ENCODE data around the gene BDKRB2.

Gene BDKRB2

DNA sequence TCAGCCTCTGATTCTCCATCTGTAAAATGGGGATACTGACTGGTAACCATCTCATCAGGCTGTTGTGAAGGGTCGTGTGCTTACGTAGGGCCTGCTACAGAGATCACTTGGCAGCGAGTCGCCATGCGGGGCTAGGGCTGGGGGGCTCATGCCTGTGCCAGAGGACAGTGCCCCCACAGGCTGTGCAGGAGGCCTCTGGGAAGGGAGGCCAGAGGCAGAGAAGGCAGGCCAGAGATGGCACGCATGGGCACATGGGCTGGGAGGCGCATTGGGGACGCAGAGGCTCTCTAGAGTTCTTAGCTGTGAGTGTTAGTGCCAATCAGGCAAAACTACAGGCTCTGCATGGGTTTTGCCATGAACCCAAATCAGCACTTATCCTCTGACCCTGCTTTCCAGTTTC lies 3.5 kb upstream of the BDKRB2 start:
- DNase-seq: no peak

DNA sequence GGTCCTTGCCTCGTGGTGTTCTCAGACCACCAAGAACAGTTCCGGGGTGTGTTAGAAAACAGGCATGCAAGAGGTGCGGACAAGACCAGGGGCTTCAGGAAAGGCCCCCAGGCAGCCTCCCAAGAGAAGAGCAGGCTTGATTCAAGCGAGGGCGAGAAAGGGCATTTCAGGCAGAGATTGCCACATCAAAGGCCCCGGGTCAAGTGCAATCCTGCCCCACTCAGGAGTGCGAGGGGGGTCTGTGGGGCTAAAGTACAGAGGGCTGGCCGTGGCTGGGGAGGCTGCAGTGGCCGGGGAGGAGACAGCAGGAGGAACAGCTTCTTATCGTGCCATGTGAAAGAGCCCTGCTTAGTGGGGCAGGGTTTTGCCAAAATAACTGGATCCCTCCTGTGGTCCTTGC lies 2.7 kb upstream of the BDKRB2 start:
- no peak for DNase-seq

DNA sequence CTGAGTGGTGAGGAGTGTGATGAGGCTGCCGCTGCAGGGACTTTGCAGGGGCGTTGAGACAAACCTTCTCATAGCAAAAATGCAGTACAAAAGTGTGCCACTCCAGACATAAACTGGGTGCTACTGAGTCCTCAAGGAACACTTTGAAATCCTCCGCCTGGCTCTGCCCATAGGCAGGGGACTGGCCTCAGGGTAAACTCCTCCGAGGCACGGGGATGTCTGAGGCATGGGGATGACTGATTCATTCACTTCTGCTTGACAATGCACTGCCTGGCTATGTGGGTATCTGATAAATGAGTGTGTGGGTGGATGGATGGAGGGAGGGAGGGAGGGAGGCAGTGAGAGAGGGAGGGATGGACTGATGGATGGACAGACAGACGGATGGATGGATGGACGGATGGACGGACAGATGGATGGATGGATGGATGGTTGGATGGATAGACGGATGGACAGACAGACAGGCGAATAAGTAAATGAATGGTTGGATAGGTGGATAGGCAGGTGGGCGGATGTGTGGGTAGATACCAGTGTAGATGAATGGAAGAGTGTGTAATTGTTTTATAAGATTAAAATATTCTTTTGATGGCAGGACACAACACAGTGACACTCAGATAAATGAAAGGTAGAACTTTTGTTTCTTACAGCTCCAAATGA lies 2.1 kb upstream of the BDKRB2 start:
- no peak for DNase-seq

DNA sequence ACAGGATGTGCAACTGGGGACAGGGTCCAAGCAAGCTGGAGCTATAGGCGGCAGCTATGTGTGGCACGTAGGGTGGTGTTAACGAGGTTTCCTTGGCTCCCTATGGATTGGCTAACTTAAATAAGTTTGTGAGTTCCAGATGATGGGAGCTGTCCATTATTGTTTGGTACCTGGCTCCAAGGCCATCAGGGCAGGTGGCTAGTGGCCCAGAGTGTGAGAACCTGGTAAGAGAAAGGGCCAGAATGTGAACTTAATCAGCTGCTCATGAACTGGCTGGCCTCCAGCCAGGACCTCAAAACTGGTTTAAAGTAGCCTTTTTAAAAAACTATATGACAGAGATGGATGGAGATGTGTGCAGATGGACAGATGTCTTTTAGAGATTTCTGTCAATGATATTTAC lies 1.5 kb upstream of the BDKRB2 start:
- no peak for DNase-seq

DNA sequence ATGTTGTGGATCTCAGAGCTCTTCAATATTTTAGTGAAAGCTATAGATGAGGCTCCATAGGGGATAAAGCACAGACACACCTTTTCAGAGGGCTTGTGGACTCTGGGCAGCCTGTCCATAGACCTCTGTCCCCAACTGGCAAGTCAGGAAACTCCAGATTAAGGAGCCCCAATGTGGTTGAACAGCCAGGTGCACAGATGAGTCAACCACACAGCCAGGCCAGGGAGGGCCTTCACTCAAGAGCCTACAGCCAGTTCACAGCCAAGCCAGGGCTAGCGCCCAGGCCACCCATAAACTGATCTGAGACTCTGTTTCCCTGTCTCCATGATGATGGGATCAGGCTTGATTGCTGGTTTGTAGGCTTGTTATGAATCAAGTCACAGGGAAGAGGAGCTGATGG lies 1.0 kb upstream of the BDKRB2 start:
- no peak for DNase-seq

DNA sequence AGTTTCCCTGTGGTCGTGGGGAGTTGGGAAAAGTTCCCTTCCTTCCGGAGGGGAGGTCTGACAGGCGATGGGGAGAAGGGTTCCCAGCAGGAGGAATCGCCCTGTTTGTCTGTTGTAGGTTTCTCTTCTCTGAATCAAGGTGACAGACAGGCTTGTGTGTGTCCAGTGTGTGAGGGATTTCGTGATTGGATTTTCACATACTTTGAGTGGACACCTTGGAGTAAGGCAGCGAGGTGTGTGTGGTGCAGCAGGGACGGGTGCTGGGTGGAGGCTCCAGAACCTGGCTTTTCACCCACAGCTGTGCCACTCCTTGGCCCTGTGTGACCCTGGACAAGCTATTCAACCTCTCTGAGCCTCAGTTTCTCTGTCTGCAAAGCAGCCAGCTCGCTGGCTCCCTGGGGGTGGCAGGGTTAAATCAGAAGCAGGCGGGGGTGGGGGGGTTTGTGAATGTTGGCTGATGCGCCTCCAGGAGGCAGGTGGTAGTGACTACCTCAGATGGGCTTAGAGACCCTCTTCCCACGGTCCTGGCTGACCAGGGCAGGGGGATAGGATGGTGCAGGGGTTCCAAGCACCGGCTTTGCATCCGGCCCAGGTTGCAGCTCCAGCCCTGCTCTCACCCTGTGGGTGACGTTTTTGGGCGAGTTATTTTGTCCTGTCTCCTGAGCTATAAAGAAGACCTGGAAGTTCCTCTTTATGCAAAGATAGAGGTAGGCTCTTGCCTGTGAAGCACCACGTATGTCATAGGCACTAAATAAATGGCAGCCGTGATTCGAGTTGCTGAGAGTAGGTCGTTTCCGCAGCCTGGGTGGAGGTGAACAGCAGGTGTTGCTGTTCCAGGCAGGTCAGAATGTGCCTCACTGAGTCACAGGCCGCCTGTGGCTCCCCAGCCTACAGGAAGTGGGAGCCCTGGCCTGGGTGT lies 679 bp downstream of the BDKRB2 start:
- DNase-seq: no peak

DNA sequence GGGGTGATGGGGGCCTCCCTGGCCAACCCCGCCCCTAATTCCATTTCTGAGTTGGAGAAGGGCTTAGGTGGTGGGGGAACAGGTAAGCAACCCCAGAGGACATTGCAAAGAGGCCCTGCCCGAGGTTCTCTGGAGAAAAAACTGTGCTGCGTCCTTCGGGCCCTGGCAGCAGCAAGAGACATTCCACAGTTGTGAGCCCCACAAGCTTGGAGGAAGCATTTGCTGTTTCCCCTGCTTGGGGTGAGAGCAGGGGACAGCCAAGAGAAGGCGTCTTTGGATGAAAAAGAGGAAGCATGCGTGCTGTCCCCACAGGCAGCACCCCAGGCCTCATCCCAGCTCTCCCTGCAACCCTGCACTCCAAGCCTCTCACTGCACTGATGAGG lies 1.3 kb downstream of the BDKRB2 start:
- DNase-seq: no peak

DNA sequence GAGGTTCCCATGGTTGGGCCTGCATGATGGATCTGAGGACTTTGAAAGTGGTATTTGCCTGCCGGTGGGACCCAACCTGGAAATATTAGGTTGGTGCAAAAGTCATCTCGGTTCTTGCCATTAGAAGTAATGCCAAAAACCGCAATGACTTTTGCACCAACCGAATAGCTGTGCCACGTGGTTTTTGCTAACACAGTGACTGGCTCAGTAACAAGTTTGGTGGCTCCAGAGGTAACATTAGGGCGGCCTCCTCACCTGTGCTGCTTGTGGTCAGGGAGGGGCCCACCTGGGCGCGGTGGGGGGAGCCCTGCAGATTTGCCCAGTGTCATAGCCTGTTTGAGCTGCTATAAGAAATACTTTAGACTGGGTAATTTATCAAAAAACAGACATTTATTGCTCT lies 1.8 kb downstream of the BDKRB2 start:
- DNase-seq: no peak

DNA sequence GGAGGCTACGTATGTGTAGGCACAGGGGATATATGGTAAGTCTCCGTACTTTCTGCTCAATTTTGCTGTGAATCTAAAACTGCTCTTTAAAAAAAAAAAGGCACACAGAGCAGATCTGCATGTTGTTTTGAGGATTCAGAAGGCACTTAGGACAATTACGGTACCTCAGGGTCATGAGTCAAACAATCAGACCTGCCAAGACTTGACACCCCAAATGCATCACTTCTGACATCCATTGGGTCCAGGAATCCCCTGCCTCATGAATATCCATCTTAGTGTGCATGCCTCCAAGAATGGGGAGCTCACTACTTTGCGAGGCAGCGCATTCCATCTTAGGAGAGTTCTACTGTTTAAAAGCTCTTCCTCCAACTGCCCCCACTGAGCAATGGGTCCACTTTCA lies 3.0 kb downstream of the BDKRB2 start:
- DNase-seq: no peak

DNA sequence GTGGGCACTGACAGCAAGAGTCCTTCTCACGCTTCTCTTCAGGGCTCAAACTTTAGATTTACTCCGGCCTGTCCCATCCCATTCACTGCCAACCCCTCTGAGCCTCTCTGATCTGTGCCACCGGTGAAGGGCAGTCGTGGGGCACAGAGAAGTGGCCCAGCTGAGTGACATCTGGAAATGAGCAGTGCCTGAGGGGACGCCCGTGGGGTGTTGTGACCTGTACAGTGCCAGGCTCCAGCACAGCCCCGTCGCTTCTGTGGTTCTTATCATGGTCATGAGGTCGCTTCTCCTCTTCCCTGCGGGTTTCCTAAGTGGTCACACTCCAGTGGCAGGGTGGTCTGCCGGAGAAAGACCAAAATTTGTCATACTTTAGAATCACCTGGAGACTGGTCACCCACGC lies 4.1 kb downstream of the BDKRB2 start:
- no peak for DNase-seq

DNA sequence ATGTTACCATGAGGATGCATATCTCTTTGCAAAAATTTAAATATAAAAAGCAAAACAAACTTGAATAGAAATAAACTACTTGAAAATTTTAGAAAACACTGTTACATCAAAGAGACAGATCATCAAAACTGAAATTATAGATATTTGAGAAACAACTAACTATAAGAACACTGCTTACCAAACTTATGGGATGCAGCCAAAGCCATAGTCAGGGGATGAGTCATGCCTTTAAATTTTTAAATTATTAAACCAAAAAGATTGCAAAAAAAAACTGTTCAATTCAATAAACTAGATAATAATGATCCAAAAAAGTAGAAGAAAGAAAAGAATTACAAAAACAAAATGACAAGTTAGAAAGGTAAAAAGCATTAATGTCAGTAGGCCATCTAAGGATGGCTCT lies 7.5 kb downstream of the BDKRB2 start:
- DNase-seq: no peak

DNA sequence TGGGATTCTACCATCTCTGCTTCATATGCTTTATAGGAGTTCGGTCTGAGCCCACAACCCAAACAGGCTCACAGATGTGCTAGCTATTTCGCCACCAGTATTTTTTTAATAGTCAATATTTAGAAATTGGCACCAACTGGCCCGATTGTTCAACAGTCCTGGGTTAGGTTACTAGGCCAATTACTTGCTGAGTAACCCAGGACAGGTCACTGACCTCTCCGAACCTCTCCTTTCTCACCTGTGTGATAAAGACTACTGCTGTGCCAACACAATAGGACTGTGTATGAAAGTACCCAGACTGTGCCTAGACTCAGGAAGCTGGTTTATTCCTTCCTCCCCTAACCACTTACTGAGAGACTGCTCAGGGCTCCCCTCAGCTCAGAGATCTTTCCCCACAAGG lies 8.3 kb downstream of the BDKRB2 start:
- DNase-seq: no peak

DNA sequence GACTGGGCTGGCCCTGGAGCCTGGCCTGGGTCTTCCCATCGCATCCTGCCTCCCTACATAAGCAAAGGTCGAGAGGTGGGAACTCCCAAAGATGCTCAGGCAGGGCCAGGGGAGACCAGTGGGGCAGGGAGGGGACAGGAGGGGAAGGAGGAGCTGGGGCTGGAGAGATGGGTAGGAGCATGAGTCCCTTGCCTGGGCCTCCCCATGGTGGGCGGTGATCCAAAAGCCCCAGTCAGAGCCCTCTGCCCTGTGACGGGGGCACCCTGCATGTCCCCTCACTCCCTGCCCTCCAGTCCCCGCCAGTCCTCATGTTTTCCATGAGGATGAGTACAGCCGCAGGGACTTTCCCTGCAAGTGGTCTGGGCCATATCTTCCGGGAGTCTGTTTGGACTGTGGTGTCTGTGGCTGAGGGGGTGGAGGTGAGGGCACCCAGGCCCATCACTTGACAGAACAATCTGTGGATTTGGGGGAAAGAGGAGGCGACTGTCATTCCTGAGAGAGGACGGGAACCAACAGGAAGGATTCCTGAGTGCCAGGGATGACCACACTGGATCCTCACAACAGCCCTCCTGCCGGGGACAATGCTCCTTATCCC lies 9.3 kb downstream of the BDKRB2 start:
- no peak for DNase-seq

DNA sequence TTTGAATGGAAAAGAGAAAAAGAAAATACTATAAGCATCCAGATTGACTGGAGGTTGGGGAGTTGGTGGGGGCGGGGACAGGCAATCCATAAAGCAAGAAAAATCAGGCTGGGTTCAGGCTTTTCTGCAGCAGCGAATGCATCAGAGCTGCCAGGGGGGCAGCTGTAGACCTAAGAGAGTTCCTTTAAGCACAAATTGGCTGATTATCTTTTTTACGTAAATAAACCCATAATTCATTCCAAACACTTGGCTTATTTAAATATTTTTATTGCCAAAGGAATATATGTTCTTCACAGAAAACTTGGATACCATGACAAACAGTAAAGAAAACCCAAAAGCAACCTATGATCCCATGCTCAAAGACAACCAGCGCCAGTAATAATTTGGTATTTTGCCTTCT lies 10.2 kb downstream of the BDKRB2 start:
- DNase-seq: no peak

DNA sequence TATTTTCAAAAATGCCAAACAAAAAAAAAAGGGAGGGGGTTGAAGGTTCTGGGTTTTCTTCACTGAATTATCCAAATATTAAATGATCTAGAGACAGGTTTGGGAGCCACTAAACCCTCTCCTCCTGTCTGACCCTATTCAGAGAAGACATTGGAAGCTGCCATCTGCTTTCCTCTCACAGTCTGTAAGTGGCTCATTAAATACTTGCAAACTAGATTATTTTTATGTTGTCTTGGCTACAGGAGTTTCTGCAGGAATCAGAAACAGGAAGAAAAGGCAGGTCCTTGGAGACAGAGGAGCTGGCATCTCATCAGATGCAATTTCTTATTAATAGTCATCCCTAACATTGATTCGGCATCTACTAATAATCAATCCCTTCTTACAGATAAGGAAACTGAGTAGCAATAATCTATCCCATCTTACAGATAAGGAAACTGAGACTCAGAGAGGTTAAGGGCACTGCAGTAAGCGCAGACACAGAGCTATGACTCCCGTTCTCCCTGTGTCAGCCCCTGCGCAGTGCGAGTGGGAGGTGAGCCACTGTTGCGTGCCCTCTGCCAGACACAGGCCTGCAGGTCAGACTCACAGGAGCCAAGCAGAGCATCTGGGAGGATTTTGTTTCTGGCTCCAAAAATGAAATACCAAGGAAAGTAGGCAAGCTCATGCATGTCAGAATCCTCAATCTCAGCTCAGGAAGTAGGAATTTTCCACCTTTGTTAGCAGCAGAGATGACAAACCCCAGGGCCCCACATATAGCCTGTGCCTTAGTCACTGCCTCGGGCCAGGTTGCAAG lies 11.0 kb downstream of the BDKRB2 start:
- no peak for DNase-seq

DNA sequence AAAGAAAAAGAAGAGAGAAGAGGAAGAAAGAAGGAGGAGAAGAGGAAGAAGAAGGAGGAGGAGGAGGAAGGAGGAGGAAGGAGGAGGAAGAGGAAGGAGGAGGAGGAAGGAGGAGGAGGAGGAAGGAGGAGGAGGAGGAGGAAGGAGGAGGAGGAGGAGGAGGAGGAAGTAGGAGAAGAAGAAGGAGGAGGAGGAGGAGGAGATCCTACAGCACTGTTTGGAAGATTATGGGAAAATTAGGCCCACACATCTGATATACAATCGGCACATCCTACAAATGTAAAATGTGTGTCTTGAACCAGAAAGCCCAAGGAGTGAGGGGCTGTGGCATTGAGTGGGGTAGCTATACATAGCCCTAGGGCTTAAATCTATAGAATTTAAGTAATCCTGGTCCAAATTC lies 12.0 kb downstream of the BDKRB2 start:
- DNase-seq: no peak

DNA sequence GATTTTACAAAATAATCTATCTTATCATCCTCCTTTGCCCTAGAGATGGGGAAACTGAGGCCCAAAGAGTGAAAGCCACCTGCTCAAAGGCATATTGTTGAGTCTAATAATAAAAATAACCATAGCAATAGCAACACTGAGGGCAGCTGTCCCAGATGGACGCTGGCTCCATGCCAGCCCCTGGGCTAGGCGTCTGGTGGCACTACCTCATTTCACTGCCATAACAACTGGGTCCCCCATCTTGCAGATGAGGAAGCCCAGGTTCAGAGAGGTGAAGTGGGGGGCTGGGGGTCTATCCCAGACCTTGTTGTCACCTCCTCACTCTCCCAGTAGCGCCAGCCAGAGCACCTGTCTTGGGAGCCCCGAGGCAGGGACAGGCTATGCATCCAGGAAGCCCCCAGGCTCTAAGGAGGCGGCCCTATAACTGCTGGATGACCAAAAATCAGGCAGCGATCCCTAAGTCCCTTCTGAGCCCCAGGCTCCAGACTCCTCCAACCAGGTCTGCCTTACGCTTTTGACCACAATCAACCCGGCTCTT lies 12.8 kb downstream of the BDKRB2 start:
- no peak for DNase-seq

DNA sequence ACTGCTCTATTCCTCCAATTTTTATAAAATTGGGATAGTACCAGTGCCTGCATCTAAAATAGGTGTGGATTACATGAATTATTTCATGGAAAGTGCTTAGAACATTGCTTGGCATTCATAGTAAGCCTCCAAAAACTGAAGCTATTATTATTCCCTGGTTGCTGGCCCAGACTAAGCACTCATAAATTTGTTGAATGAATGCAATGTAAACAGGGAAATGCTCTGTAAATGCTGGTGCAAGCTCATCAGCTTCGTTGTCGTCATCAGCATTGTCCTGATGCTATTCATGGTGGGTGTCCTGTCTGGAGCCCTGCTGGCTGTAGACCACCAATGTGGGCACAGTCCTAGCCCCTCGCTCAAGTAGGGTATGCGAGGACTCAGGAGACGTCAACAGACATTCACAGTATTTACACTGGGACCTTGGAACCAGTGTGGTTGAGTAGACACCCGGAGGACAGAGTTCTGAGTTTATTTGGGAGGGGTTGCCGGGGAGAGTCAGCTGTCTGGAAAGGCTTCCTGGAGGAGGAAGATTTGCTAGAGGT lies 16.5 kb downstream of the BDKRB2 start:
- no peak for DNase-seq

DNA sequence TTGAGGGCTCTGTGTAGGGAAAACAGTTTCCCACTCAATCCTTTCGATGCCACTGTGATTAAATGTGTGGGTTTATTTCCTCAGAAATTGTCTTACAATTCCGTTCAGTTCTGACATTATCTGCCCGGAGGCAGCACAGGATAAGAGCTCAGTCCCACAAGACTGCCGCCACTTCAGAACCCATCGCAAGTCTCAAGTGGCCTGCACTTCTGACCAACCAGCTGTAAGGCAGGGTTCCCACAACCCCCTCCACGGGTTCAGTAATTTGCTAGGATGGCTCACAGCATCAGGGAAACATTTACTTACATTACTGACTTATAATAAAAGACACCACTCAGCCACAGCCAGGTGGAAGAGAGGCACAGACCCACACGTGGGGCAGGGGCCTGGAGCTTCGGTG lies 17.2 kb downstream of the BDKRB2 start:
- no peak for DNase-seq

DNA sequence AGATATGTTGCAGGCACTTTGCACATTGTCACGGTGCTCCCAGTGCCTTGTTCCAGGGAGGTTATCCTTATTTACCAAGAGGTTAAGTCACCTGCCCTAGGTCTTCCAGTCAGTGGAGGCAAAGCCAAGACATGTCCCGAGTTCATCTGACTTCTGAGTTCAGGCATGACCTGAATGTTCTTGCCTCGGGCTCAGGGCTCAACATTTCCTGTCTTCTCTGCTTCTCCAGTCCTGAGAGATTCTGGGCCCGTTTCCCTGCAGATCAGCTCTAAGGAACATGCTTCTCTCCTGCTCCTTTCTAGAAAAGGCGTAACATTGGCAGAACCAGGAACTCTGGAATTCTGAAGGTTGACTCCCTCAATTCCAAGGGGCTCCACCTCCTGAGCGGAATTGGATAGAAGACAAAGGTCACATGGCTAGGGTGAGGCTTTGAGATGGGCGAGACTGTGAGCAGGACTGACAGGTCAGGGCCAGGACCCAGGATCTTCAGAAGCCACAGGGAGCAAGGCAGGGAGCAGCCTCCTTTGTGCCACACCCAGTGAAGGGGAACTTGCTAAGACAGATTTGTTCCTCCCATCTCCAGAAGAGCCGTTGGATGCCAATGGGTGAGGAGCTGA lies 19.9 kb downstream of the BDKRB2 start:
- no peak for DNase-seq

DNA sequence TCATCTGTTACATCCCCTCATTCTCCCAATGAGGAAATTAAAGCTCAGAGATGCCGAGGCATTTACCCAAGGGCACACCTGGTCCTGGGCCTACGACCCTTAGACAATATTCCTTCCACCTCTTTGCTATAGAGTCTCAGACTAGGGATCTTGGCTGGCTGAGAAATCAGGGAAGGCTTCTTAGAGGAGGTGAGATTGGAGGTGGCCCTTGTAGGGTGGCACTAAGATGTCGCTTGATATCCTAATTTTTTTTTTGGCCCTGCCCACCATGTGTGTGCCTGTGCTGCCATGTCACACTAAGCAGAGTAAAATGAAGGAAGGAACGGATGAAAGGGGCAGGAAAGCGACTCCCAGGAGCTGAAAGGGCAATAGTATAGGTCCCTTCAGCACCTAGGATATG lies 20.6 kb downstream of the BDKRB2 start:
- DNase-seq: no peak

DNA sequence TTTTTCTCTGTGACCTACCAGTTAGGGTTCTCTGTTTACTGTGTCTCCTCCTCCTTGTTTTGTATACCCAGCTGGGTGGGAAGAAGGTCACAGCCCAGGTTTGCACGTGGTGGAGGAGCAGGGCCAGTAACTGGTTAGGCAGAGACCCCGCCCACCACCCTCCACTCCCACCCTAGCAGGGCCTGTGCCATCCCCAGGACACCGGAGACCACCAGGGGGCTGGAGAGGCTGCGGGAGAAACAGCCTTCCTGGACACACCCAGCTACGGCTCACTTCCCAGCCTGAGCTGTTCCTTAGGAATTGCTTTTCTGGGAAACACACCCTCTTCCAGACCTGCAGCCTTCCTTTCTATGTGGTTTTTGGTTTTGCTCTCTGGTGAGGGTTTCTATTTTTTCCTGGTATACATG lies 21.1 kb downstream of the BDKRB2 start:
- DNase-seq: no peak

All from NCI-H187 treated with DMSO at 0.1 percent for 48 hours (cell line).